GM21737 (cell line): Measurements from ENCODE around the gene ATP5F1B.

Source experiments
- ATAC-seq: cut with Tn5 transposase; IDR thresholded peaks from one replicate; pipeline ENCODE4 v1.9.1; 2021; ENCODE audit warnings: mild to moderate bottlenecking, moderate library complexity; ENCODE audit not compliant: unreplicated experiment

ATP5F1B gene

DNA sequence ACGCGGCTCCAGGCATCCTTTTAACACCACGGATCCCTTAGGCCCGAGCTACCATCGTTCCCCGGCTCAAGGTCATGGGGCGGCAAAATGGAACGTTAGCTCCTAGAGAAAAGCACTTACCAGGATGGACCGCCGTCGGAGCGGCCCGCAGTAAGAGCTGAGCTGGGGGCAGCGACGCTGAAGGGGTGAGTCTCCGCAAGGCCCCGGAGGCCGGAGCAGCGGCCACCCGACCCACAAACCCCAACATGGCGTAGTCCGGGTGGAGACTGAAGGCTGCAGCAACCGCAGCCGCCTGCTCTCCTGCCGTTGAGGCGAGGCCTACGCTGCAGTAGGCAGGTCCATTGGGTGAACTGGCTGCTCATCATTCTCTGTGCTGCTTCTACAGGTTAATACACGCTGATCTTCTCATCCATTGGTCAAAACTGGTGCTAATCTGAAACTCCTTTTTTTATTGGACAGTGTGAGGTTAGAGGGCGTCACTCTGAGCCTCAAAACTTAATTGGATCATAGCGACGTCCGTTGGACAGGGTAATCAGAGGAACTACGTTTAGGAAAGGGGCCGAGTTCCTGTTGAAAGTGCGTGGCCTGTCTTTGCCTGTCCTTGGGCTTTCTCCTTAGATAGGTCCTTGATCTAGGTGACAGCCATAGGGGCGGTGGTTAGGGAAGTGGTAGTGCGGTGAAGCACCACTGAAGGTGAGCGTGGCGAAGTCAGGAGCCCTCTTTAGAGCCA is at the start of gene ATP5F1B:
ATP5F1B (minus strand) TSS at position 268 of the 730 bp plus-strand sequence; CDS start at position 247, 21 bp downstream.
- ATAC-seq: peak; percentile 97

GRCh38 chr12:56694161-56694560 is 48.4 kb upstream of the ATP5F1B start:
- no peak for ATAC-seq

DNA sequence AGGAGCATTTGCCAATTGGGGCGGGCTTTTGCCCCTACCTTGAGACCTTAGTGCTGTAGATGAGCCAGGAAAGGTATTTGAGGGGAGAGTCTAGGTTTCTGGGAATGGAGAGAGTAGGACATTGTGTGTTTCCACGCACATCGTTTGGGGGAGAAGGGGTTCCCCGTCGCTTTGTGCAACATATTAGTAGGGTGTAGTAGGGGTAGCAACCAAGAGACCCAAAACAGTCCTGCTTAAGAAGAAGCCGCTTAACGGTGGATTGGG is 43.0 kb upstream of the ATP5F1B start:
- ATAC-seq: no peak

- peak; percentile 59 for ATAC-seq
Measured at GRCh38 chr12:56688129-56688845, 42.5 kb upstream of the ATP5F1B start, which contains the start of gene PTGES3. Gene PTGES3 (minus strand): TSS chr12:56688284. CDS start chr12:56687999, 285 bp downstream.

DNA sequence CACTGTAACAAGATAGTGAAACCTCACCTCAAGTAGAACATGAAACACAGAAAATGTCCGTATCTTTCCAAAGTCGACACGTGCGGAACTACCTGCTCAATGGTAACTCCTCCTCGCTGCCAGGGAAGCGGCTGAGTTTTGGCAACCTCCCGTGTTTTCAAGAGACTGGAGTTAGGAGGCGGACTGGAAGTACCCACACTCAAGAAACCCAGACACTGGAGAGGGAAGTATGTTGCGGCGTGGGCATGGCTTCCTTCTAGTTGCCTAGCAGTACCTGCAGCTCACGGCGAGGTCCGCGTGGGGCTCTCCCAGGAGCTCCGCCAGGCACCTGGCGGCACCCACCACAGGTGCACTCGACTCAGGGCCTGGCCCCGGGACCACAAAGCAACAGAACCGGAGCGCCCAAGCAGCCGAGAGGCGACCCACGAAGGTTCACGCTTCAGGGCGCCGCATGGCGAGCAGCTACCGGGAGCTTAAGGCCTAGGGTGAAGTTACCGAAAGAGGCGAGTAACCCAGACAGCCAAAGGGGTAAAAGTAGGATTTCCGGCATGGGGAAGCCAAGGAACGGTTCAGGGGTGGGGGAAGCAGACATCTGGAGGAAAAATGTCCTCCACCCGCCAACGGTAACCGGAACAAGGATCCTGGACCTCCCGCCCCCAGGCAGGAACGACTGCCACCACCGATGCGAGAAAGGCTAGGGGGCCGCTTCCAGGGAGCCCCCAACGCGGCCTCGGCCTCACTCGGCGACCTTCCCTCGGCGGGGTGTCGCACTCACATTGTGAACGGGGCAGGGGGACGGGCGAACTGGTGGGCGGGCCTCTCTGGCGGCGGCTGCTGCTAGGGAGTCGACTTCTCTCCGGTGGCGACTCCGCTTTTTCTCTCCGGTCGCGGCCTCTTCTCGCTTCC is 41.7 kb upstream of the ATP5F1B start:
- peak; percentile 6 for ATAC-seq

DNA sequence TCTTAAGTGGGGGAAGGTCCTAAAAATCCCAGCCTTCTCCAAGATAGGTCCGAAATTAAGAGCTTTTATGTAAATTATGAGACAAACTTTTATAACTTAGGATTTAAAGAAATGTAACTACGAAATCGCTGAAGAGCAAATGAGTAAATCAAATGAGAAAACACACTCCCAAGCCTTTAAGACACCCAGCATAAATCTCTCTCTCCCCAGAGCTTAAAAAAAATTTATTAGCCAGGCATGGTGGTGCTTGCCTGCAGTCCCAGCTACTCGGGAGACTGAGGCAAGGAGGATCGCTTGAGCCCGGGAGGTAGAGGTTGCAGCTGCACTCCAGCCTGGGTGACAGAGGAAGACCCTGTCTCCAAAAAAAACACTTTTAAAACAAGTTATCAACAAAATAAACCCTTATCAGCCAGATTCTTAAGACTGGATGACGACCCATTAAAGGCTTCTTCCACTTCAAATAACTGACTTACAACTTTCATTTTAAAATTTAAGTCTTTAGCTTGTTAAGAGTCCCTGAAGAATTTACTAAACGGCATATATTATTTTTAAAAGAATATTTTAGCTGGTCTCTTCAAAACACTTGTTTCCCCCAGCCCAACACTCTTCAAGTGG is 39.1 kb upstream of the ATP5F1B start:
- ATAC-seq: no peak

GRCh38 chr12:56682323-56682722 is 36.5 kb upstream of the ATP5F1B start:
- ATAC-seq: no peak

DNA sequence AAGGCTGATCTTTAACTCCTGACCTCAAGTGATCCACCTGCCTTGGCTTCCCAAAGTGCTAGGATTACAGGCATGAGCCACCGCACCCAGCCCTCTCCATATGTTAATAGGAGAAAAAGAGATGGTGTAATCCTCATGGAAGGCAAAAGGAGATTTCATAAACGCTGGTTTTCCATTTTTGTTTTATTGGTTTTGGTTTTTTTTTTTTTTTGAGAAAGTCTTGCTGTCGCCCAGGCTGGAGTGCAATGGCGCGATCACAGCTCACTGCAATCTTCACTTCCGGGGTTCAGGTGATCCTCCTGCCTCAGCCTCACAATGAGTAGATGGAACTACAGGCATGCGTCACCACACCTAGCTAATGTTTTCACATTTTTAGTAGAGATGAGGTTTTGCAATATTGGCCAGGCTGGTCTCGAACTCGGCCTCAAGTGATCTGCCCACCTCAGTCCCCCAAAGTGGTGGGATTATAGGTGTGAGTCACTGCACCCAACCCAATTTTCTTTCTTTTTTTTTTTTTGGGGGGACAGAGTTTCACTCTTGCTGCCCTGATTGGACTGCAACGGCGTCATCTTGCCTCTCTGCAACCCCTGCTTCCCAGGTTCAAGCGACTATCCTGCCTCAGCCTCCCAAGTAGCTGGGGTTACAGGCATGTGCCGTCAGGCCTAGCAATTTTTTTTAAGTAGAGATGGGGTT is 34.2 kb upstream of the ATP5F1B start:
- no peak for ATAC-seq

DNA sequence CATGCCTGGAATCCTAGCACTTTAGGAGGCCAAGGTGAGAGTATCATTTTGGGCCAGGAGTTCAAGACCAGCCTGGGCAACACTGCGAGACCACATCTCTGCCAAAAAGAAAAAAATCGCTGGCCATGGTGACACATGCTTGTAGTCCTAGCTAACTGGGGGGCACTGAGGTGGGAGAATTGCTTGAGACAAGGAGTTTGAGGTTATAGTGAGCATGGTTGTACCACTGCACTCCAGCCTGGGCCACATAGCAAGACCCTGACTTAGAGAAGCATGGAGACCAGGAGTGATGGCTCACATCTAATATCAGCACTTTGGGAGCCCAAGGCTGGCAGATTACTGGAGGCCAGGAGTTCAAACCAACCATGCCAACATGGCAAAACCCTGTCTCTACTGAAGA is 33.1 kb upstream of the ATP5F1B start:
- ATAC-seq: no peak

DNA sequence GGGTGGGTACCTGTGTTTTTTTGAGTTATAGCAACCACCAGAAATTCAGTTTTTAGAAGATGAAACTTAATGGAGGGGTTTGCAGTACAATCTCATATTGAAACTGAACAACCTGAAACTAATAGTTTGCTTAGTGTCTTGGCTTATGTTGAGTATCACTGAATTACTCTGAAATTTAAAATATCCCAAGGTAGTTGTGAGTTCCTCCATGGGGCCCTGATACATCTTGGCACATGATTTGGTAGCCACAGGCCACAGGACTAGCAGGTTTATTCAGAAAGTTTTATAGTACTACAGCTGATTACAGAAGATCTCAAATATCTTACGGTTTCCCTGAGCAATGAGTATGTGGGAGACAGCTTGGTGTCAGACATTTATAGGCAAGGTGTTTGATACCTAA is 31.9 kb upstream of the ATP5F1B start:
- ATAC-seq: no peak

DNA sequence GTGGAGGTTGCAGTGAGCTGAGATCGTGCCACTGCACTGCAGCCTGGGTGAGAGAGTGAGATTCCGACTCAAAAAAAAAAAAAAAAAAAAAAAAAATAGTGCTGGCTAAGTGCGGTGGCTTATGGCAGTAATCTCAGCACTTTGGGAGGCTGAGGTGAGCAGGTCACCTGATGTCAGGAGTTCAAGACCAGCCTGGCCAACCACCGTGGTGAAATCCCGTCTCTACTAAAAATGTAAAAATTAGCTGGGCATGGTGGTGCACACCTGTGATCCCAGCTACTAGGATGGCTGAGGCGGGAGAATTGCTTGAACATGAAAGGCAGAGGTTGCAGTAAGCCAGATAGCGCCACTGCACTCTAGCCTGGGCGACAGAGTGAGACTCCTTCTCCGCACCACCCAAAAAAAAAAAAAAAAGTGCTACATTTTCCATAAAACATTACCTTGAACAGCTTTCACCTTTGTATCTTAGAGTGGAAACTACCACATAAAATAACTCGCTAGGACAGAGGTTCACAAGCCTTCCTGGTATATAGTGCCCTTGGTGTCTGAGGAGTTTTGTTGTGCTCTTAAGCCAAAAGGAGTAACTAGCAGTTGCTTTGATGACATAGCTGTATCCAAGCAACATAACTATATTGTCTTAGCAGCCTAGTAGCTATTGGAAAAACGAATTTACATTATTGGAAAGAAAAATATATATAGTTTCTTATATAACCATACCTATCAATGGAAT is 31.2 kb upstream of the ATP5F1B start:
- ATAC-seq: no peak

DNA sequence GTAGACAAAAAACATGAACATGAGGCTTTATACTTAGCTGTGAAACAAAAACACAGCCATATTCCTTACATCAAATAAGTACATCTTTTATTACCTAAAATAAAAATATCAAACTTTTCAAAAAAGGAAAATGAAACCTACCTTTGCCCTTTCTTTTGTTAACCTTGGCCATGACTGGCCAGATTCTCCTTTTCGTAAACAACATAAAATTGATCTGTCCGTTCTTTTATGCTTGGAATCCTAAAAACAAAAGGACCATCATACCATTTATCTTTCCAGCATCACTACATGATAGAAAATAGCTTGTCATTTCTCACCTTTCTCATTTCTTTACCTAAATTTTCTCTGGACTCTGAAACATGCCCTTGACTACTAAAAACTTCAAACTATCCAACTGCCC is 25.8 kb upstream of the ATP5F1B start:
- no peak for ATAC-seq

DNA sequence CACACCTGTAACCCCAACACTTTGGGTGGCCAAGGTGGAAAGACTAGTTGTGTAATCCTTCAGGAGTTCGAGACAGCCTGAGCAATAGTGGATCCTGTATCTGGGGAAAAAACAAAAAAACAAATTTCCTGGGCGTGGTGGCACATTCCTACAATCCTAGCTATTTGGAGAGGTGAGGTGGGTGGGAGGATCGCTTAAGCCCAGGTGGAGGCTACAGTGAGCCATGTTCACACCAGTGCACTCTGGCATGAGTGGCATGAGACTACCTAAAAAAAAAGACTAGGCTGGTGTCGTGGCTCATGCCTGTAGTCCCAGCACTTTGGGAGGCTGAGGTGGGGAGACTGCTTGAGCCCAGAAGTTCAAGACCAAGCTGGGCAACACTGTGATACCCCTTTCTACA is 25.1 kb upstream of the ATP5F1B start:
- ATAC-seq: no peak

DNA sequence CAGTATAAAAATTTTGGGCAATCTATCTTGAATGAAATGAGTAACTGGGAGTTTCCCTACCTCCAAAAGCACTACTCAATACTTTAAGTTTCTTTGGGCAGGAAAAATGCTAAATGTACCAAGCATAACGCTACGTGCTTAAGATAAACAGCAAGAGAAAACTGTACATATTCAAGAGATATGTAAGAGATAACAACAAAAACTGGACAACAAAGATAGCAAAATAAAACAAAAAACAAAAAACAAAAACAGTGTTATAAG is 22.3 kb upstream of the ATP5F1B start:
- no peak for ATAC-seq

GRCh38 chr12:56661979-56662638 is 16.3 kb upstream of the ATP5F1B start:
- no peak for ATAC-seq

DNA sequence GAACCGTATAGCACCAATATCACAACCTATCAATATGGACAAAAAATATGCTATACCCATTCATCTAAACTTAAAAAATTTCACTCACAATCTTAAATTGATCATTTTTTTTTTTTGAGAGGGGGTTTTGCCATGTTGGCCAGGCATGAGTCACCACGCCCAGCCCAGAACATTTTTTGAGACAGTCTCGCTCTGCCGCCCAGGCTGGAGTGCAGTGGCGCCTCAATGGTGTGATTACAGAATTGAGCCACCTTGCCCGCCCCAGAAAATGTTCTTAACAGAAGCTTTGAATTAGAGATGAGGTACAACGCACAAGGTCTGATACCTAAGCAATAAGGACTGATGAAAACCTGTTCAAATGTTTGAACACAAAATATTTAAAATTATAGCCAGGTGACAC is 15.8 kb upstream of the ATP5F1B start:
- no peak for ATAC-seq

GRCh38 chr12:56658921-56659320 is 13.1 kb upstream of the ATP5F1B start:
- no peak for ATAC-seq

DNA sequence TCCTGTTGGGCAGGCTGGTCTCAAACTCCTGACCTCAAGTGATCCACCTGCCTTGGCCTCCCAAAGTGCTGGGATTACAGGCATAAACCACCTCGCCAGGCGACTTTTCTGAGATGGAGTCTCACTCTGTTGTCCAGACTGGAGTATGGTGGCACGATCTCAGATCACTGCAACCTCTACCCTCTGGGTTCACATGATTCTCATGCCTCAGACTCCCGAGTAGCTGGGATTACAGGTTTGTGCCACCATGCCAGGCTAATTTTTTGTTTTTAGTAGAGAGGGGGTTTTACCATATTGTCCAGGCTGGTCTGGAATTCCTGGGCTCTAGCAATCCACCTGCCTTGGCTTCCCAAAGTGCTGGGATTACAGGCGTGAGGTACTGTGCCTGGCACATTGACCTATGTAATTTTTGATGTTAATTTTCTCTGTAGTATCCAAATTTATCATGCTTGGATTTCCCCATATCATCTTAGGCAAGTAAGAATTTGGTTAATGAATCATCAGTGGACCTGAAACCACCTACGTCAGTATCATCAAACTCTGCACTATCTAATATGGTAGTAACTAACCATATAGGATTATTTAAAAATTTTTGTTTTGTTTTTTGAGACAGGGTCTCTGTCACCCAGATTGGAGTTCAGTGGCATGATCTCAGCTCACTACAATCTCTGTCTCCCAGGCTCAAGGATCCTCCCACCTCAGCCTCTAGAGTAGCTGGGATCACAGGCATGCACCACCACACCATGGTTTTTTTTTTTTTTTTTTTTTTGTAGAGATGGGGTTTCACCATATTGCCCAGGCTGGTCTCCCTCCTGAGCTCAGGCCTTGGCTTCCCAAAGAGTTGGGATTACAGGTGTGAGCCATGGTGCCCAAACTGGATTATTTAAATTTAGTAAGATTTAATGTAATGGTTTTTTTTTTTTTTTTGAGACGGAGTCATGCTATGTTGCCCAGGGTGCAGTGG is 11.9 kb upstream of the ATP5F1B start:
- ATAC-seq: no peak
